HG03135 (cell line): ENCODE measurements around the gene EAF1.
"Not testable (repeated sequence)": the region's sequence is repeated elsewhere in the genome, so short reads cannot be mapped to it uniquely, and the experiment has no call there.

ENCODE experiments used
- ATAC-seq: cut with Tn5 transposase; IDR thresholded peaks from one replicate; pipeline ENCODE4 v1.9.1; 2021; ENCODE audit warnings: mild to moderate bottlenecking, moderate library complexity; ENCODE audit not compliant: unreplicated experiment

The EAF1 gene

DNA sequence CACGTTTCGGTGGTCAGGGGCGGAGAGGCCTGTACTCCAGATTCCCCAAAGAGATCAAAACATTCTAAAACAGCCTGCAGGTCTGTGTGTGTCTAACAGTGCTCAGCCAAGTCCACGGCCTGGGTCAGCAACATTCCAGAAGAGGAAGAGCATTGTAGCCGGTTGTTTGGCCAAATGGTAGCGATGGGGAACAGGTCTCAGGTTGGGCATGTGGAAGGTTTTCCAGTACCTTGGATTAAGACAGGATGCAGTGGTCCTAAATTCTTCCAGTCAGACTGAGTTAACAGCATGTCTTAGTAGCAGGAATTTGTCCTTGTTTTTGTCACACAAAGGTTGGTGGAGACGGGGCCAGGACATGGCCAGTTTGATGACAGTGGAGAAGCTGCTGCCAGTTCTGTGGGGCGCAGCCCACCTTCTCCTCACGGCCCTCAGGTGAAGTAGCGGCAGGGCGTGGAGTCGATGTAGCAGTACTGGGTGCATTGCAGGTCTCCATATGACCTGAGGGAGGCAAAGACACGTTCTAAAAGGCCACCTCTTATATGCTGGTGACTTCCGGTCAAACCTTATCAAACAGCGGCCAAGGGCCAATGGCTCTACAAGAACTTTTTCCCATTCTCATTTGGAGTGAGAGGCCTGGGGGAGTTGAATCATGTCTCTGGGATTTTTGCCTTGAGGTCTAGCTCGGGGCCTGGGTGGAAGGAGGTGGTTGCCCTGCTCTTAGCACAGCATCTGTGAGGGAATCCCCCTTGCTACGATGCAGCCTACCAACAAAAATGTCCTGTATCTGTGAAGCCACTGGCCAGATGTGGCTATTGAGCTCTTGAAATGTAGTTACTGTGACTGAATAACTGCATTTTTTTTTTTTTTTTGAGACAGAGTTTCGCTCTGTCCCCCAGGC is 24.1 kb downstream of the EAF1 start:
- ATAC-seq, result no peak

DNA sequence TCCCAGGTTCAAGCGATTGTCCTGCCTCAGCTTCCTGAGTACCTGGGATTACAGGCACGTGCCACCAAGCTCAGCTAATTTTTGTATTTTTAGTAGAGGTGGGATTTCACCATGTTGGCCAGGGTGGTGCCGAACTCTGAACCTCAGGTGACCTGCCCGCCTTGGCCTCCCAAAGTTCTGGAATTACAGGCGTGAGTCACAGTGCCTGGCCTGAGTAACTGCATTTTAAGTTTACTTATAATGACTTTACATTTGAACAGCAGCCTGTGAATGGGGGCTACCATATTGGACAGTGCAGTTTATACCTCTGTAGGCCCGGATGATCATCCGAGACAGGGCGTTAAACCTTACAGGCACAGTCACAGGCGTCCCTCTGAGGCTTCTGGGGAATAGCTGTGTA is 24.8 kb downstream of the EAF1 start:
- ATAC-seq, result no peak

DNA sequence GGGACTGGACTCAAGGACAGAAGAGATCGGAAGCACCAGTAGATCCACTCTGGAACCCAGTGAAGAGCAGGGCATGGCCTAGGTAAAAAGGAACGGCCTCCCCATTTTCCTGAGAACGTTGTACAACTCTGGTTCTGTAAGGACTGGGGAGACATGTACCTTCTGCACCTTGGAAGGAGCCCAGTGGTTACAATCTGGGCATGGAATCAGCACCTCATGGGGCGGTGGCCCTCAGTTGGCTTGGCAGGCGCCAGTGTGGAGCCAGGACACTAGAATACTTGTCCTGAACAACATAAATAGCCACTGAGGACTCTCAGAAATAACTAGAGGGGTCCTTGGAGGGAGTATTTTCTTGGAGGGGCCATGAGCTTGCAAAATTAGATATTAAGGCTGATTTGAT is 25.6 kb downstream of the EAF1 start:
- ATAC-seq, result no peak

DNA sequence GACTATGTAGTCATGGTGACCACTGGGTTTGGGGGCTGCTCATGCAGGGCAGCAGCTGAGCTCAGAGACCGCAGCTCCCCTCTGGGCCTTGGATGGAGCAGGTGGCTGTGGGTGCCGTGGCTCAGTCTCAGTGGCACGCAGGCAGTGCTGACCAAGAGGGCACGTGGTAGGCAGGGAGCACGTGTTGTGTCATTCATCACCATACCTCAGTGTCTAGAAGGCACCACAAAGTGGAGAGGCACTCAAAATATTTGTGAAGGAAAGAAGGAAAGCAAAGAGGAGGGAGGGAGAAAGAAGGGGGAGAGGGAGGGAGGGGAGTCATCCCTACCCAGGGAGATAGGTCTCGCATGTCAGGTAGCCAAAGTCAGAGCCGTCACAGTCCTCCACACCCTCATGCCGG is 26.1 kb downstream of the EAF1 start:
- ATAC-seq, result no peak

DNA sequence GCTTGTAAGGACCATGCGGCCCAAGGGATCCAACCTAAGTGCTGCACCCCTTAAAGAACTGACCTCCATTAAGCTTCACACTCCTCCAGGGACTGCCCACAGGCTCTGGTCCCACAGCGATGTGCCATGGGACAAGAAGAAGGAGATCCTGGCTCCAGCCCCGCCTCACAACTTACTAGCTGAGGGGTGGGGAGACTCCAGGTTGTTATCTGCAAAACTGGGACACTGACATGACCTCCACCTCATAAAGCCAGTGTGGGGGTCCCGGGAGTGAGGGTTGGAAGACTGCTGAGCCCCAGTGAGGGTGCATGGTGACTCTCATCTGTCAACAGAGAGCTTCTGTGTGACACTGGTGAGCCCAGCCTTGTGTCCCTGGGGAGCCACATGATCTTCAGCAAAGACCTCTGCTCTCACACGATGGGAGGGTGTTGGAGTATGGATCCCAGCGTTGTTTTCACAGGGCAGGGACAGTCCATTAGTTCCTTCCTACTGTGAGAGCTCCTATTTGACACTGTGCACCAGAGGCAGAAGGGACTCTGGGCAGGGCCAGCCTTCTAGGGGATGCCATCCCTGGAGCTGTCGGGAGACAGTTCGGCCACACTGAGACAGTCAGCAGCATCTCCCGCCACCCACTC is 26.7 kb downstream of the EAF1 start:
- no peak for ATAC-seq

DNA sequence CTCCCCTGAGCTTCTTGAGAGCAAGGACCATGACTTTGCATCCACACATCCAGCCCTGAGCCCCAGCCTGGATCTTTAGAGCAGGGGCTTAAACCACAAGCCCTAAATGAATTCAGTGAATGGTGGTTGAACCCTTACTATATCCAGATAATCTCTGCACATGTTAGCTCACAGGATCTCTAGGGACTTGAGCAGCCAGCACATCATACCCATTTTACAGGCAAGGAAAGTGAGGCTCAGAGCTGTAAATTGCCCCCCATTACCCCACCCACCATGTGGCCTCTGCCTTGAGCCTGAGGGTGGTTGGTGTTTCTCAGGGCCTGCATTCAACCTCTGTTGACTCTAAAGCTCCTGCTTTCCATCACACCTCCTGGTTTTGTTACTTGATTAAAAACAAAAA is 27.6 kb downstream of the EAF1 start:
- no peak for ATAC-seq

DNA sequence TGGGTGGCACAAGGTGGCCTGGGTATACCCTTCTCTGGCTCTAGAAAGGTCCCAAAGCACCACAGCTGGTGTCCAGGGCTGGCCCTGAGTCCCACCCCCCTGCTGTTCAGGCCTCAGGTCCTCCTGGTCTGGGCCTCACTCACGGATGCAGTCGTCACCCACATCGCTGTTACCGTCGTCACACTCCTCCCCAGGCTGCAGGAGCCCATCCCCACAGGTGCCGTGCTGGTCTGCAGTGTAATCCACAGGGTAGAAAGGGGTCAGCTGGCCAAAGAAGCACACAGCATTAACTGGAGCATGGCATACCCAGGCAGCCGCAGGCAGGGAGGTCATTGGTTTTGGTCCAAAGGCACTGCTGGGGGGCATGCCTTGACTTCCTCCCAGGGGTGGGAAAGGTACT is 28.4 kb downstream of the EAF1 start:
- ATAC-seq, result no peak

DNA sequence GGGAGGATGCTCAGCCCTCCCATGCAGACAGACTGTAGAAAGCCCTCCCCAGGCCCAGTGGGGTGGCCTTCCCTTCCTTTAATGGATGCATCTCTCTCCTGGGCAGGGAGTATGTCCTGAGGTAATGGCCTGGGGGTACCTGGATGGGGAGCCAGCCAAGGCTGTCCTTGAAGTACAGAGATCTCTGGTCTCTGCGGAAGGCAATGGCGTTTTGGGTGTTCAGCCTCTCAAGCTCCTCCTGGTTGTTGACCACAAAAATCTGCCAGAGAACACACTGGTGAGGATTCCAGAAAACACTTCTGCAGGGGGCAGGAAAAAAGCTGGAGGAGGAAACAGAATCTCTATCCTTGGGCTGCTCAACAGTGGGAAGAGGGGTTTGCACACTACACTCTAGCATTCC is 28.9 kb downstream of the EAF1 start:
- ATAC-seq, result no peak

DNA sequence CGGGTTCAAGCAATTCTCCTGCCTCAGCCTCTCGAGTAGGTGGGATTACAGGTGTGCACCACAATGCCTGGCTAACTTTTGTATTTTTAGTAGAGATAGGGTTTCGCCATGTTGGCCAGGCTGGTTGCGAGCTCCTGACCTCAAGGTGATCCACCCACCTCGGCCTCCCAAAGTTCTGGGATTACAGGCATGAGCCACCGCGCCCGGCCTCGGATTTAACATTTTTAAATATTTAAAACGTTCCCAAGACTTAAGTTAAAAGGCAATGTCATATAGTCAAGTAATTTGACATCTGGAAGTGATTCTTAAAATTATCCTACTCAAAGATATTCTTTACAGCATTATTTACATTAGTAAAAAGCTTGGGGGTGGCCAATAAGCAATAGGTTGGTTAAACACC is 29.5 kb downstream of the EAF1 start:
- not testable (repeated sequence) for ATAC-seq

DNA sequence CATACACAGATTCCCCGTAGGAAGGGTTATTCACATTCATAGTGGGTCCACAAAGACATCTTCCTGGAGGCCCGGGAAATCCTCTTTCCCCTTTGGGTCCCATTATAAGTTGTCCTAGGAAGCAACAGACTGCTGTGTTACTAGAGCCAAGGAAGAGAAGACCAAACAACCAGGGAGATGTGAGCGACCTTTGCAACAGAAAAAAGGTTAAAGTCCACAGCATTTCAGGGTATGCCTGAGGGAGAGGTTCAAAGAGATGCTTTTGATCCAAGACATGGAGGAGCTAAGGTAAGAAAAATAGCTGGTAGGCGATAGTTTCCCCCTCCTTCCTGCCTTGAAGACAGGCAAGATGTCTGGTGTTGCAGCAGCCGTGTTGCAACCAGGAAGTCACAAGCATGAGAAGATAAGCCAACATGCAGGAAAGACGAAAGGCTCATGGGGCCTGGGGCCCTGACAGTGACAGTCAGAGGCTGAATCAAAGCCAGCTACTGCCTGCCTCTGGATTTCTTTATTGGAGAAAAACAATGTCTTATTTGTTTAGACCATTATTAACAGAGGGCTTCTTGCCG is 30.9 kb downstream of the EAF1 start:
- no peak for ATAC-seq

DNA sequence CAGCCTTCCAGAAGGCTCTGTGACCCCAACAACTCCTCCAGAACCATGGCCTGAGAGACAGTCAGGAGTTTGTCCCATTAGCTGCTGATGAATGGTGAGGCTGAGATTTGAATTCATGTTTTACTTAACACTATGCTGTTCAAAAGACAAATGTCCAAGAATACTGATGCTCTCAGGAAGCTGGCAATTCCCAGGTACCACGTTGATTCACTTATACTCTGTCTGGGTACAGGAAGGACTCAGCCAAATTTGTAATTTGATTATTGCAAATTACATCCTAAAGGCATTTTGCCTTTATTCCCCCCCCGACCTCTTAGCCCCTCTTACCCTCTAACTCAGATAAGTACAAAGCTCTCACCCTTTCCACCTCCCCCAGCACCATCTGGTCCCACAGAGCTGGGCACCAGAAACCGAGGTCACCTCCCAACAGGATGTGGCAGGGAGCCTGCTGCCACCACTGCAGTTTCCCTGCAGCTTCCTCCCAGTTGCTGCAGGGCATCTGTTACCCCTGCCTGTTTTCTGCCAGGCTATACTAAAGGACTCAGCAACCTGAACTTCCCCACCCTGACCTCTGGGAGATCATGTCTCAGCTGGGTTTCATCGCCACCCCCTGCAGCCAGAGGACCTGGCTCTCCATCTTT is 33.6 kb downstream of the EAF1 start:
- ATAC-seq, result no peak

DNA sequence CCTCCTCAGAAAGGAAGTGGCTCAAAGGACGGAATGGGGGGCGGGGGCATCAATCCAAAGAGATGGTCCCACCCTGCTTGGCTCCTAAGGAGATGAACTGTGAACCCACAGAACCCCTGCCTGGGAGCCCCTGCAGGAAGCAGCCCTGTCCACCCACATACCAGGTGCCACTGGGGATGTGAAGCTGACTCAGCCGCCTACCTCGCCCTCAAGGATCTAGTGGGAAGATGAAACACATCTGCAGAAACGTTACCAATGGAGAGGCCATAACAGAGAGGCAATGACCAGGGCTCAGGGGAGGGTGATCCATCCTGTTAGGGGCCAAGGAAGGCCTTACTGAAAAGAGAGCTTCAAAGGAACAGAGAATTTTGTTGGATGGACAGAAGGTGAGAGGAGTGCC is 35.1 kb downstream of the EAF1 start:
- ATAC-seq, result no peak

DNA sequence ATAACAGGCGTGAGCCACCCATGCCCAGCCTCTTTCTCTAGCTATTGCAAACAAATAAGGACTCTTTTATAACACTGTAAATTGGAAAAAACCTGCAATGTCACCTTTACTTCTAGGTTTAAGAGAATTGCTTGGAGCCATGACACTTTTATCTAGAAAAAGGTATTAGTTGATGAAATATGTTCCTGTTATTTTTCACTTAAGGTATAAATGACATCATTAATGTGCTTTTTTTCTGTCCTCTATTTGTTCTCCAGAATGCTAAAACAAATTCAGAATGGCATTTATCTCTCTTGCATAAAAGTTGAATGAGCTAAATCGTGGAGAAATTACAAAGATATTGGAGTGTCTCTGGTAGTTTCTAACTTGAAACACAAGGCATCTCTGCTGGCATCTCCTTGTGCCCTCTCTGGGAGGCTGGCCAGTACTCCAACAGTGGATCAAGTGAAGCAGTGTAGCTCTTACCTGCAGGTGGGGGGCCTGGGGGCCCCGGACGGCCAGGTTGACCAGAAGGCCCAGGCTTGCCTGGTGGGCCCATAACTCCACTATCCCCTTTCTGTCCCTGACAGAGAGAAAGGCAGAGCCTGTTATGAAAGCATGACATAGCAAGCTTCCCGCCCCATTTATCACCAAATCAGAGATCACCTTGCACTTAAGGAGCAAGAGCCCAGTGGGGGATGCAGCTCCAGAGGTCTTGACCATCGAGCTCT is 38.6 kb downstream of the EAF1 start:
- ATAC-seq, result no peak

DNA sequence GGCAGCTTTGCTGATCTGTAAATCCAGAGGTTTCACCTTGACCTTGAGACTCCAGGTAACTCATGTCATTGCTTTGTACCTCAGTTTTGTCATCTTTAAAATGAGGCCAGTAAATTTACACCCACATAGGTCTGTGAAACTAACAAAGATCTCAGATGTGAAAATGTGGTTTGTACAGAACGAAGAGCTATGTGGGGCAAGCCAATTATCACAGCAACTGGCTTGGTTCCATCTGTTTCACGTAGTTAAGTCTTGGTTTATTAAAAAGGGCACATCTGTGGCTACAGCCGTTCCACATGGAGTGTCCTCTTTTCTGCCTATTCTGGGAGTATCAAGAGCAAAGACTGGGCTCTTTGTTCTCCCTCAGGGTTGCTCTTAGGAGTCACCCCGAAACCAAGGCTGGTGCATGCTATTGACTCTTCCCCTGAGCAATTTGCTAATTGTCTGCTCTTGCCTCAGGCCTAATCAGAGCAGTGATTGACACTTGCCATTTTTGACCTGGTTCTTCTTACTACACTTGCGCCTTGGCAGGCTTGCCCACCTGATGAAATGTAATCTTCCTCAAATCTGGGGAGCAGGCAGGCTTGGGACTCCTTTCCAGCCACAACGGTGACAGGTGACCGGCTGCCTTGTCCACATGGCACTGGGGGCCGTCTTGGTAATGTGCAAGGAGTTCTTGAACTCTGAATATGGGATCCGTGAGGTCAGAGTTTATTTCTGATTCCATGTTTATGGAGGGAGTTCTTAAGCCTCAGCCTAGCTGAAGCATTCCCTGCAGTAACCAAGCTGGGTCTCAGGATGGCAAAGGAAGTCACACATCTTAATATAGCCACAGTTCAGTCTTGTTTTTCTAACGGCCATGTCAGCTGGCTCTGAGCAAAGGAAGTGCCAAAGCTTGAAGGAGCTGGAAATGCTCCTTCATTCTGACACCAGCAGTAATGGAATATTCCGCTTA is 40.1 kb downstream of the EAF1 start:
- no peak for ATAC-seq

DNA sequence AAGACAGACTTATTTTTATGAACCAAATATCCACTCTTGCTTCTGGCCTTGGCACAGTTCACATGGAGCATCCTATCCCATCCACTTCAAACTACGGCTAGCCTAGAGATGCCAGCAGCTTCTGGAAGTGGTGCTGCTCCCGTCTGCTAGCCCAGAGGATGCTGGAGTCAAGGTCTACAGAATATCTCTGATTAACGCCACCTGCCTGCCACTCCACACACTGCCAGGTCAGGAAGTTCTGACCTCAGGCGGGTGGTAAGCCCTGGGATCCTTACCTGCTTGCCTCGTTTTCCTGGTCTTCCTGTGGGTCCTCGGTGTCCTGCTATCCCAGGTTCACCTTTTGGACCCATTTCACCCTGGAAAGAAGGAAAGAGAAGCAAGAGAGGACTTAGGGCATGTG is 42.9 kb downstream of the EAF1 start:
- no peak for ATAC-seq

DNA sequence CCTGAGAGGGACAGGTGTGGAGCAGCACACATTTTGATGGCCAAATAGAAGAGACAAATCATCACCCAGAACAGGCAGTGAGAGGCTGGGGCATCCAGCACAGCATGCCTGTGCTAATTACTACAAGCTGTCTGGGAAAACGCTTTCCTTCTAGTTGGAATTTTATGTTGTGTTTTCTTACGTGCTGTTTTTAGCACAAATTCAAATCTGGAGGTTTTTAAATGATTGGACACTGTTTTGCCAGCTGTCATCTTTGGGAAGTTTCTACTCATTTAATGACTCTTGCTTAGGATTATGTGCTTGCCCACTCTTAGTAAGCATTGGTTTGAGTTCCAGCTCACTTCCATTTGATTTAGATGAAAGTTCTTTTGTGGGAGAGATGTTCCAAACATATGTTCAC is 43.5 kb downstream of the EAF1 start:
- no peak for ATAC-seq

DNA sequence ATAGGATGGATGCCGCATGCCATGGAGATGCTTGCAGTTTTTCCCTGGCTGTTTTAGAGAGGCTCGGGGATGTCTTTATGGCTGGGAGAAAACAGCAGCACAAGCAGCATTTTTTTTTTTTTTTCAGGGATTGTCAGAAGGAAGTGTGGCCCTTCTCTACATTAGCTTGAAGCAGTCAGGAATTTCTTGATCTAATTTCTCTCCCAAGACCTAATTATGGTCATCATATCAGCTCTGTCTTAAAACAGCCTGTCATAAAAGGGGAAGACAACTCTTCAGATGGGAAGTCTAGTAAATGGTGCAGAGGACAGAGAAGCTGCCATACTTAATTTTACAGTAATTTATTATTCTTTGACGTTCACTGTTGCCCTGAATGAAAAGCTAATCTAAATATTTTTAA is 44.5 kb downstream of the EAF1 start:
- ATAC-seq, result no peak

DNA sequence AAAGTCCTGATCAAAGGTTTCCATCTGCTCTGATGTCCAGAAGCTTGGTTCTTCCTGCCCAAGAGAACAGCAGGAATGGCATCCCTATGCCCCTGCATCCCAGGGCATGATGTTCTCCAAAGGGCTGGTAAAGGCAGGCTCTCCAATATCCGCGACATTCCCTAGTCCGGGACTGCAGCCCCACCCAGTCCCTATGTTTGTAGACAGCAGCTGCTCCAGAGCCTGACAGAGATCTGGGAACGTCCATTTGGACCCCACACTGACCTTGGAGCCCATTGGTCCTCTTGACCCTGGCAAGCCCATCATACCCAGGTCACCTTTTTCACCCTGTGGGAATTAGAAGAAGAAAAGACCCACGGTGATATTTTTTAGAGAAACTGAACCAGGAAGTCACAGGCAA is 47.8 kb downstream of the EAF1 start:
- no peak for ATAC-seq

DNA sequence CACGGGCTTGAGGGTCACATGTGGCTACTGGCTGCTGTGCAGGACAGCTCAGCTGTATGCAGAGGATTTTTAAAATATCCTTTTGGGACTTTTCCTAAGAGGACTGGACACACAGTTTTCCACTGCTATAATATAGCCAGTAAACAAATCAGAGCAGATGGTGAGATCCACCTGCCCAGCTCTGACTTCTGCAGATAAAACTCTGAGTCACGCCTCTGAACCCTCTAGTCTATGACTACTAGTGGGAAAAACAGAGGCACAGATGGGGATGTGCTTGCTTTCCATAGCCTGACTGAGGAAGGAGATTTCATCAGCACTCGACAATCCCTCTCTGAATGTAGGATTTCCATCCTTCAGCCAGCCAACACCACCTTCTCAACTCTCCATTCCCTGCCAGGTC is 49.0 kb downstream of the EAF1 start:
- ATAC-seq, result no peak
